Cardiac atrium fibroblast (primary cell): ENCODE results near the gene AQP5. TPM values are rescaled to one million over a fixed set of nuclear protein-coding genes. Genes with fewer than 3 reads are reported as not detected.

Experiments
- total RNA-seq: library from RNA; depleted of rRNA; stranded (reverse); fragments of >200 nt; gene quantifications from 2 replicates; pipeline ENCODE4 v1.2.3, GENCODE V29; 2015

AQP5 gene
- 3.1 and 6.5 TPM in 2 replicates for total RNA-seq

DNA sequence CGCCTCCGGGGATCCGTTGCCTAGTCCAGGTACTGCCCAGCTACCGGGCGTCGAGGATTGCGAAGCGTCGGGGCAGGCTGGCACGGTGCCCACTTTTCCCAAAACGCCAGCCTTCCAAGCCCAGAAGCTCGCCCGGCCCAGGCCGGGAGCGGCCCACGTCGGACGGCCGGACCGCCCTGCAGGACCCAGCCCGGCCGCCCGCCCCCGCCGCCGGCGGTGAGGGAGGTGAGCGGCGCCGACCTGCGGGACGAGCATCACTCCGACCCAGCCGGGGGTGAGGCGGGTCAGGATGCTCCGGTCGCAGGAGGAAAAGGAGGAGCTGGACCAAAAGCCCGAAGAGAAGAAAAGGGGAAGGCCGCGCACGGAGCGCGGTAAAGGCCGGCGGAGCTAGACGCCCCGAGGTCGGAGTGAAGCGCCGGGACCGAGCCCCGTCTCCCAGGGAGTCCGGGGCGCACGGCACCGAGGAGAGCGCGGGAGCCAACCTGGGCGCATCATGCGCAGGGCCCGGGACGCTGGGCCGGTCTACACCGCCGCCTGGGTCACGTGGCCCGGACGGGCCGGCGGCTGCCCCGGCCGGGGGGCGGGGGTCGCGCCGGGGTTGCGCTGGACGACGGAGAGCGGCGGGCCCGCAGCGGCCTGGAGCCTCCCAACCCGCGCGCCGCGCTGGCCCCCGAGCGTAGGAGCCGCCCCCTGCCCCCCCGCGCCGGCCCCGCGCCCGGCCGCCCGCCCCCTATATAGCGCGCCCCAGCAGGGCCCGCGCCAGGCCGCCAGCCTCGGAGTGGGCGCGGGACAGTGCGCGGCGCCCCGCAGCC, at the start of gene AQP5:
Gene AQP5 (plus strand): TSS at position 762 of the 812 bp plus-strand sequence. CDS start 146 bp downstream, outside the sequence.

DNA sequence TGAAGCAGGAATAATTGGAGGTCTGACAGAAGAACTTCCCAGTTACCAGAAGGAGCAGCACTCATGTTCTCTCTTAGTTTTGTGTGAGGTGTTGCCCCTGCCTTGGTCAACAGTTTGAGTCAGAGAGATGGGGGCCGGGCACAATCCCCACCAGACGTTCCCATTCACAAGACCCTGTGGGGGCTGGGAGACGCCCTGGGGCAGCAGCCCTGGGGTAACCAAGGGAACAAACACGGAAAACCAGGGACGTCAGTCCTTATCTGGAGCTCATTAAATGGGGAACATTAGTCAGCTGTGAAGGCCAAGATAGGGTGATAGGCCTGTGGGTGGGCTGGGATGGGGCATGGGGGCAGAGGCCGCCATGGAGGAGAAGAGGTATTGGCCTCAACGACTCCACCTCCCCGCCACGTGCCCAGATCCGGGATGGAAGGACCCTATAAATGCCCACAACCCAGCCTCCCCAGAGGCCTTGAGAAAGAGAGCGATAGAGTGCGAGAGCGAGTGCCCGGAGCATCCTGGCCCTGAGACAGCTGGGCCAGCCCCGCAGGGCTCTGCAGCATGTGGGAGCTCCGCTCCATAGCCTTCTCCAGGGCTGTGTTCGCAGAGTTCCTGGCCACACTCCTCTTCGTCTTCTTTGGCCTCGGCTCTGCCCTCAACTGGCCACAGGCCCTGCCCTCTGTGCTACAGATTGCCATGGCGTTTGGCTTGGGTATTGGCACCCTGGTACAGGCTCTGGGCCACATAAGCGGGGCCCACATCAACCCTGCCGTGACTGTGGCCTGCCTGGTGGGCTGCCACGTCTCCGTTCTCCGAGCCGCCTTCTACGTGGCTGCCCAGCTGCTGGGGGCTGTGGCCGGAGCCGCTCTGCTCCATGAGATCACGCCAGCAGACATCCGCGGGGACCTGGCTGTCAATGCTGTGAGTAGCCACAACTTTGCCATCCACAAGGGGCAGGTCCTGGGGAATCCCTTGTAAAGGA, 11.1 kb upstream of the AQP5 start, which contains the start of gene AQP2:
Gene AQP2 (plus strand): TSS at position 465 of the 979 bp plus-strand sequence. CDS start 94 bp downstream, at position 559.

GRCh38 chr12:49972641-49973360, 11.1 kb downstream of the AQP5 start, which contains the start of gene AQP6:
Gene AQP6 (plus strand): TSS chr12:49972947. CDS start chr12:49973174, 227 bp downstream.

Other genes starting within 250 kb of the AQP5 start
- gene TMBIM6, start 220.3 kb upstream of the AQP5 start, total RNA-seq = 325 and 339 TPM in 2 replicates
- gene NCKAP5L, start 133.5 kb upstream of the AQP5 start, total RNA-seq = 20.8 and 29.0 TPM in 2 replicates
- gene BCDIN3D, start 118.8 kb upstream of the AQP5 start, total RNA-seq = 4.7 and 5.4 TPM in 2 replicates
- 18.8 and 21.5 TPM in 2 replicates for gene FAIM2, start 58.0 kb upstream of the AQP5 start, total RNA-seq
- gene AQP2, start 11.1 kb upstream of the AQP5 start, total RNA-seq = not detected in 2 replicates
- gene AQP6, start 11.1 kb downstream of the AQP5 start, total RNA-seq = not detected in 2 replicates
- gene RACGAP1, start 63.6 kb downstream of the AQP5 start, total RNA-seq = 21.1 and 29.3 TPM in 2 replicates
- gene ASIC1, start 95.7 kb downstream of the AQP5 start, total RNA-seq = 4.7 and 8.8 TPM in 2 replicates
- 29.3 and 45.9 TPM in 2 replicates for gene SMARCD1, start 123.5 kb downstream of the AQP5 start, total RNA-seq
- gene GPD1, start 142.1 kb downstream of the AQP5 start, total RNA-seq = not detected in 2 replicates
- gene COX14, start 150.4 kb downstream of the AQP5 start, total RNA-seq = 41.7 and 42.3 TPM in 2 replicates
- 32.3 and 38.6 TPM in 2 replicates for gene CERS5, start 205.5 kb downstream of the AQP5 start, total RNA-seq